Dermis lymphatic vessel endothelial cell (primary cell): ENCODE data around the gene LGALSL. TPM values are rescaled to one million over a fixed set of nuclear protein-coding genes. Genes with fewer than 3 reads are reported as not detected.

ENCODE experiments used
- total RNA-seq: library from RNA; depleted of rRNA; stranded (reverse); fragments of >200 nt; gene quantifications from 2 replicates; pipeline ENCODE4 v1.2.1, GENCODE V29; 2014

Gene LGALSL
- 3.2 and 4.2 TPM in 2 replicates for total RNA-seq

DNA sequence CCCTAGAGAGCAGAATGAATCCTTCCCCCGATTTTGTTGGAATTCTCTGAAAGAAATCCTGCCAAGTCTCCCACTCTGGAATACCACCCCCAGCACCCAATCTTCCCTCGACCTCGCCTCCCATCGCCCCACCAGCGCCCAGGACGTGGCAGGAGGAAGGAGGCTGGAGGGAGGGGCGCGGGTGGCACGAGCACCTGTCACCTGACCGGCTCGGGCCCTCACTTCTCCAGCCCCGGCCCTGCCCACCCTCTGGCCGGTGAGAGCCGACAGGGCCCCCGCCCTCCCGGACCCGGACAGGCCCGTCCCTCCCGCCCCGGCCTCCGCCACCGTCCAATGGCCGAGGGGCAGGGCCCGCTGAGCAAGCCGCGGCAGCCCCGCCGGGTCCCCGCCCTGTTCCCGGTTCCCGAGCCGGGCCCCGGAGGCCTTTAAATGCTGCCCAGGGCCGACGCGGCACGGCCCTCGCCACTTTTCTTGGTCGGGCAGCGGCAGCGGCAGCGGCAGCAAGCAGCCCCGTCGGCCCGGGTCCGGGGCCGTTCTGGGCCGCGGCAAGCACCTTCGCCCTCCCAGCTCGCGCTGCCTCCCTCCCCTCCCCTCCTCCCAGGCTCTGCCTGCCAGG is at the start of gene LGALSL:
Gene LGALSL, plus strand, starts transcription at position 393 of the 616 bp plus-strand sequence. CDS start 384 bp downstream, outside the sequence.

Other genes with a start within 250 kb of the LGALSL start
- 29.7 and 39.5 TPM in 2 replicates for gene AFTPH, start 70.2 kb downstream of the LGALSL start, total RNA-seq
- 6.2 and 6.4 TPM in 2 replicates for gene SERTAD2, start 199.8 kb downstream of the LGALSL start, total RNA-seq